Osteocyte (in vitro differentiated cells): ENCODE measurements around the gene KLHL28. TPM values are rescaled to one million over a fixed set of nuclear protein-coding genes. Genes with fewer than 3 reads are reported as not detected.
"Not testable (repeated sequence)": the region's sequence is repeated elsewhere in the genome, so short reads cannot be mapped to it uniquely, and the experiment has no call there.

Experiments used
- DNase-seq: peaks from one replicate; pipeline ENCODE4 v3.0.0; 2021; ENCODE audit warnings: mixed read lengths; ENCODE audit not compliant: unreplicated experiment; ENCODE audit errors: extremely low spot score
- H3K27ac Mint-ChIP-seq: one replicate; pipeline ENCODE4 v1.8.0; 2021; ENCODE audit warnings: mild to moderate bottlenecking, mixed read lengths; ENCODE audit not compliant: unreplicated experiment
- H3K27me3 Mint-ChIP-seq: one replicate; pipeline ENCODE4 v1.8.0; 2021; ENCODE audit warnings: mixed read lengths; ENCODE audit not compliant: unreplicated experiment
- H3K36me3 Mint-ChIP-seq: one replicate; pipeline ENCODE4 v1.8.0; 2021; ENCODE audit warnings: mixed read lengths; ENCODE audit not compliant: unreplicated experiment
- H3K4me1 Mint-ChIP-seq: one replicate; pipeline ENCODE4 v1.8.0; 2021; ENCODE audit warnings: mixed read lengths; ENCODE audit not compliant: unreplicated experiment
- H3K4me3 Mint-ChIP-seq: one replicate; pipeline ENCODE4 v1.8.0; 2021; ENCODE audit warnings: mild to moderate bottlenecking, moderate library complexity, mixed read lengths; ENCODE audit not compliant: unreplicated experiment
- H3K9me3 Mint-ChIP-seq: one replicate; pipeline ENCODE4 v1.8.0; 2021; ENCODE audit warnings: mixed read lengths; ENCODE audit not compliant: unreplicated experiment
- total RNA-seq: library from RNA; stranded (reverse); gene quantifications from 2 replicates; pipeline ENCODE4 v1.2.1, GENCODE V29; 2021
- TF ChIP-seq, protein P1 (sequence below): fragments of 200-600 bp; sonication (generic); IDR thresholded peaks from 2 replicates; pipeline ENCODE4 v1.5.0; 2021; ENCODE audit warnings: antibody characterized with exemption, mild to moderate bottlenecking, moderate library complexity

Gene KLHL28
- total RNA-seq, 1 donor from 2014 or later = 15.3 TPM

DNA sequence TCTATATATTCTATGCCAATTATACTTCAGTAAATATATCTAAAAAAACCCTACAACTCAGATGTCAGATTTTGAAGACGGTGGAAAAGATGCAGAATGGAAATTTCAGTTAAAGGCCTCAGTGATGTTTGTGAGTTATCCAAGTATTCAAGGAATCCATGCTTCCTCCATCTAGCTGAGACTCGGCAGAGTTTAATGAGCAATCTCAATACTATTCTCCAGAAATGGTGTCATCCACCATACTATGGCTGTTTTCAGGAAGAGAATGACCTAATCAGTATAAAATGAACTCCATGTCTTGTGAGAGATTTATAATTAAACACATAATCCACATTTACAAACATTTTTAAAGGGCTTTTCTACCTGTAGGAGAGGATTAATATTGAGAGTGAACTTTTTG lies 66.0 kb downstream of the KLHL28 start:
- no peaks in the 10 kb centered on the region for H3K36me3 Mint-ChIP-seq
- DNase-seq = no peak
- peaks cover 22% of the 10 kb centered on the region for H3K4me1 Mint-ChIP-seq
- H3K4me3 Mint-ChIP-seq = no peak overlapping the region
- H3K27ac Mint-ChIP-seq = peak overlapping the region; percentile 23
- TF ChIP-seq, protein P1, sequence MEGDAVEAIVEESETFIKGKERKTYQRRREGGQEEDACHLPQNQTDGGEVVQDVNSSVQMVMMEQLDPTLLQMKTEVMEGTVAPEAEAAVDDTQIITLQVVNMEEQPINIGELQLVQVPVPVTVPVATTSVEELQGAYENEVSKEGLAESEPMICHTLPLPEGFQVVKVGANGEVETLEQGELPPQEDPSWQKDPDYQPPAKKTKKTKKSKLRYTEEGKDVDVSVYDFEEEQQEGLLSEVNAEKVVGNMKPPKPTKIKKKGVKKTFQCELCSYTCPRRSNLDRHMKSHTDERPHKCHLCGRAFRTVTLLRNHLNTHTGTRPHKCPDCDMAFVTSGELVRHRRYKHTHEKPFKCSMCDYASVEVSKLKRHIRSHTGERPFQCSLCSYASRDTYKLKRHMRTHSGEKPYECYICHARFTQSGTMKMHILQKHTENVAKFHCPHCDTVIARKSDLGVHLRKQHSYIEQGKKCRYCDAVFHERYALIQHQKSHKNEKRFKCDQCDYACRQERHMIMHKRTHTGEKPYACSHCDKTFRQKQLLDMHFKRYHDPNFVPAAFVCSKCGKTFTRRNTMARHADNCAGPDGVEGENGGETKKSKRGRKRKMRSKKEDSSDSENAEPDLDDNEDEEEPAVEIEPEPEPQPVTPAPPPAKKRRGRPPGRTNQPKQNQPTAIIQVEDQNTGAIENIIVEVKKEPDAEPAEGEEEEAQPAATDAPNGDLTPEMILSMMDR = no peak
- H3K9me3 Mint-ChIP-seq = no peaks in the 10 kb centered on the region
- no peaks in the 10 kb centered on the region for H3K27me3 Mint-ChIP-seq

DNA sequence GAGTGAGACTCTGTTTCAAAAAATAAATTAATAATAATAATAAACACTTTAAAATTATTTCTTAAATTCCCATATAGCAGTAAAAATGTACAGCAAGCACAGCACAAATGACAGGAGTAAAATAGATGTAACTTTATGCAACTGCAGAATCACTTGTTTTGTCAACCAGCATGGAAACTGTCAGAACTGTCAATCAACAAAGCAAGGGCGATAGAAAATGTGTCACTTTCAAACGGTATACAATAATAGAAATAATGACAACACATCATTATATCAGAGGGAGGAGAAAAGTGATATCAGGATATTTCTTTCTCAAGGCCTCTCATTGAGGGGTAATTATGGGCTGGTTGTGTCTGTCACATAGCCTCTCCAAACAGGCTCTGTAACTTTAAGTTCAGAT lies 68.2 kb downstream of the KLHL28 start:
- H3K36me3 Mint-ChIP-seq = no peaks in the 10 kb centered on the region
- H3K27ac Mint-ChIP-seq = no peak overlapping the region
- H3K27me3 Mint-ChIP-seq = no peaks in the 10 kb centered on the region
- no peak for DNase-seq
- peaks cover 16% of the 10 kb centered on the region for H3K4me1 Mint-ChIP-seq
- TF ChIP-seq, protein P1 = no peak
- H3K4me3 Mint-ChIP-seq = no peak overlapping the region
- H3K9me3 Mint-ChIP-seq = peaks cover 3% of the 10 kb centered on the region

DNA sequence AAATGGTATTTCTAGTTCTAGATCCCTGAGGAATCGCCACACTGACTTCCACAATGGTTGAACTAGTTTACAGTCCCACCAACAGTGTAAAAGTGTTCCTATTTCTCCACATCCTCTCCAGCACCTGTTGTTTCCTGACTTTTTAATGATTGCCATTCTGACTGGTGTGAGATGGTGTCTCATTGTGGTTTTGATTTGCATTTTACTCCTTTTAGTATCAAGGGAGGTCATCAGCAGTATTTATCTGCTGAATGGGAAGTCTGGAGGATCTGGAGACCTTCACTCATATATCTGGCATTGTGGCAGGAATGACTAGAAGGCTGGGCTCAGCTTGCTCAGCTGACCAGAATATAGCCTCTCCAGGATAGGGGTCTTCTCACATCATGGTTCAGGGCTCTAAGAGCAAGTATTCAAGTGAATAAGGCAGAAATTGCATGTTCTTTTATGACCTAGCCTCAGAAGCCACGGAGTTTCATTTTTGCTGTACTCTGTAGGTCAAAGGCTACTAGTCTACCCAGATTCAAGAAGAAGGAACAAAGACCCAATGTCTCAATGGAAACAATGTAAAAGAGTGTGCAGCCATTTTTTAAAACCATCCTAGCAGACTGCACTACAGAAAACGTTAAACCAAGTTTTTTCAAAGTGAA lies 69.9 kb downstream of the KLHL28 start:
- not testable (repeated sequence) for DNase-seq, H3K27me3 Mint-ChIP-seq, H3K4me1 Mint-ChIP-seq, H3K36me3 Mint-ChIP-seq, H3K9me3 Mint-ChIP-seq, H3K4me3 Mint-ChIP-seq, H3K27ac Mint-ChIP-seq

DNA sequence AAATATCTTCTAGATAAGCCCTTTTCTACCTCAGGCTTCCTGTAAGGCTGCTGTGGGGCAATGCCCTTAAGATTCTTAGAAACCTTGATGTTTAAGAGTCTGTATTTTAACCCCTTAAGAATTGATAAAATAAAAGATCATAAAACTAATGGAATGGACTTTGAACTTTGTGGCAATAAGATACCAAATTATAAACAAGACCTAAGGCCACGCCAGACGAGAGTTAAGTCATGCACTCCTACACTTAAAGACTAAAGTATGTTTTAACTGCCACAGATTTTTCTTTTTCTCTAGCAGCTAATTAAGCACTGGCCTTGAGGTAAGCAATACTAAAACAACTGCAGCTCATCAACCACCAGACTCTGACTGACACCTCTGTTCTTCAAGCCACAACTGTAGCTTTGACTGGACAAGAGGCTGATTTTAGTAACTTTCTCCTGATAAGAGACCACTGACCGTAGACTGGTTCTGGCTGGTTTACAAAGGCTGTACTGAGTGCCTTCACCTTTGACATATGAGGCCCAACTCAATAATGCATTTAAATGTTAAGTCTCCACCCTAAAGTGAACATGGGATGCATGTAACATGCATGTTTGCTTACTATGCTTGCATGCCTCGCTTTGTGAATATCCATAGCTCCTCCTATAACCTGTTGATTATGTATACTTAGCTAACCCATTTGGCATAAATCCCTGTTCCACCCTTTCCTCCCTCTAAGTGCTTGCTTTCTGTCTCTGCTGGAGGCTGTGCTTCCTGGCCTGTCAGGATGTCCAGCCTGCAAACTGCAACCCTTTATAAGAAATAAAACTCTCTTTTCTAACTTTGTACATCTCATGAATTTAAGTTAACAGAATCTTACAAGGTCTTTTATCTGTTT lies 71.9 kb downstream of the KLHL28 start:
- no peak overlapping the region for H3K4me3 Mint-ChIP-seq
- H3K27me3 Mint-ChIP-seq = no peaks in the 10 kb centered on the region
- no peaks in the 10 kb centered on the region for H3K36me3 Mint-ChIP-seq
- no peak overlapping the region for H3K27ac Mint-ChIP-seq
- DNase-seq = no peak
- H3K9me3 Mint-ChIP-seq = peaks cover 3% of the 10 kb centered on the region
- TF ChIP-seq, protein P1 = no peak
- H3K4me1 Mint-ChIP-seq = no peaks in the 10 kb centered on the region

DNA sequence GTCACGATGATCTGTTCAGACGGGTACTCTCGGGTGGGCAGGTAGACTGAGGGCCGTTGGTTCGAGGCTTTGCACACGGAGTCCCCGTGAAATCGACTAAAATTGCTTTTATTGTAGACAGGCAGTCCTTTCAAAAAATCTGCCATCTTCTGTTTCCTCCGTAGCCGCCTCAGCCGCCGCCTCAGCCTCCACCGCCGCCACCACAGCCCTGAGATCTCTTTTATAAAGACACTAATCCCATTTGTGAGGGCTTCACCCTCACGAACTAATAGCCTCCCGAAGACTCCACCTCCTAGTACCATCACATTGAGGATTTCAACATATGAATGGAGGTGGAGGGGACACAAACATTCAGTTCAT lies 74.2 kb downstream of the KLHL28 start:
- DNase-seq = no peak
- Mint-ChIP-seq H3K9me3 (peaks cover 24% of the 10 kb centered on the region), H3K36me3 (no peaks in the 10 kb centered on the region), H3K4me3 (no peak overlapping the region), H3K4me1 (no peaks in the 10 kb centered on the region), H3K27me3 (peaks cover 2% of the 10 kb centered on the region), H3K27ac (no peak overlapping the region)
- TF ChIP-seq, protein P1 = no peak
